GM12891 (cell line): ENCODE measurements around the gene DHX16.

ENCODE experiments used
- POLR2A ChIP-seq: IDR thresholded peaks from 2 replicates; pipeline ENCODE4 v1.6.1; 2011; ENCODE audit warnings: low read depth, low read length, control low read depth
- POLR2AphosphoS5 ChIP-seq: IDR thresholded peaks from 2 replicates; pipeline ENCODE4 v1.6.1; 2011; ENCODE audit warnings: low read depth, low read length, control low read depth

- TF ChIP-seq POLR2AphosphoS5 (no peak), POLR2A (no peak)
These were observed 48.0 kb upstream of the DHX16 start for GRCh38 chr6:30720738-30721197.
